ENCODE measurements around the gene GORASP1. TPM values are rescaled to one million over a fixed set of nuclear protein-coding genes. Genes with fewer than 3 reads are reported as not detected.

The GORASP1 gene
- total RNA-seq, result 81.6 TPM
- long read RNA-seq, transcript GORASP1-201 (9 exons, 3,722 nt), result major isoform, 51 of 116 reads
- long read RNA-seq, partial matches to known transcripts, result 15 of 116 reads
- long read RNA-seq, other reads (novel, unspliced or antisense), result 41 of 116 reads

DNA sequence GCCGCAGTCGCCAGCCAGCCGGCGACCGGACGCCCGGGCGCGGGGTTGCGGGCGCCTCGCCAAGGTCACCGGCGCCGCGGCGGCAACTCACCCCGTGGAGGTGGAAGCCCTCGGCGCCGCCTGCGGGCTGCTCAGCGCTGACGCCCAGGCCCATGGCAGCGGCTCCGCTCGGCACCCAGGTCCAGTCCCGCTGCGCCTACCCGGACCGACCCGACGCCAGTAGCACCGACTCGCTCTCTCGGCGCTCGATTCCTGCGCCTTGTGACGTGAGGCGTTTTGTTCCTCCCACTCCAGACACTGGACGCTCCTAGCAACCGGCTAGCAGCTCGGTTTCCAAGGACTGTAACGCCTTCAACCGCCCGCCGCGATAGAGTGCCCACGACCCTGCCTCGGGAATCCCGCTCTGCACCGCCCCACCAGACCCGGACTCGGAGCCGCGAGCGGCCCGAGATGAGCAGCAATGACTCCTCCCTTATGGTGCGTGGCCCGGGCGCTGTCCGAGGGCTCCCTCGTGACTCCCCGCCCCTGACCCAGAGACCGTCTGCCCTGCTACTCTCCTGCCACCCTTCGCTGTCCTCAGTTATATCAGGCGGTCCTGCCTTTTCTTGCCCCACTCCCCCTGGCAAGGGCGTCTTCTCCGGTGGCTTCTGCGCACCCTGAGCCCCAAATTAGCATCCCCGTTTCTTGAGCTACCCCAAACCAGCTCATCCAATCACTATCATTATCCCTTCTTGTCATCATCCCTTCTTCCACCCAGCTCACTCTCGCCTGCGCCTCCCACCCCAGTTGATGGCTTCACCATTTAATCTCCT is at the start of gene GORASP1, which contains the start of gene TTC21A:
Gene GORASP1 (minus strand): TSS at position 240 of the 812 bp plus-strand sequence. CDS start 86 bp downstream, at position 154.
Gene TTC21A (plus strand): TSS at position 293 of the 812 bp plus-strand sequence. CDS start 158 bp downstream, at position 451.
- intact Hi-C loops (cut with DNase I), result no loop called here
- peak within 1 kb of the TSS; percentile 100 for H3K27ac ChIP-seq
- ATAC-seq, result peak; percentile 91 to 95

DNA sequence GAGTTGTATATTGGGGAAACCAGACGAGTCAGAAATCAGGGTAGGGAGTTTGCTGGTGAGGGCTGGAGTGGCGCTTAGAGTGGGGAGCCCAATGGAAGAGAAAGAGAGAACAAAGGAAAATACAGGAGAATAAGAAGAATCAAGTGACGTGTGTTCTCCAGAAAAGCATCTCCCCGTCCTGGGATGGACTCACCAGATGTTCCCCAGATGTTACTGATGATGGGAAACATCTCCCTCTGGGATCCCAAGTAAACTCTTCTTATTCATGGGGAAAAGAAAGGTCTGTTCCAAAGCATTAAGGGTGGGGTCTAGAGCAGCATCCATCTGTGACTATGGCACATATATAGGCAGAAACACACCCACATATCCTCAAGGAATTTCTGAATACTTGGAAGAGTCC is 49.0 kb upstream of the GORASP1 start:
- no peak for DNase-seq
- no peak overlapping the region for H3K27ac ChIP-seq
- no peaks in the 10 kb centered on the region for H3K27me3 ChIP-seq (ENCODE audit: low read depth)

More for the DNA sequence above, at the start of gene GORASP1, which contains the start of gene TTC21A:
- H3K9me3 ChIP-seq, result no peaks in the 10 kb centered on the region
- DNase-seq, result peak; percentile 95
- peak within 1 kb of the TSS; percentile 93 for H3K4me3 ChIP-seq
- no peaks in the 10 kb centered on the region for H3K36me3 ChIP-seq
- H3K4me1 ChIP-seq, result peaks cover 54% of the 10 kb centered on the region
- no peaks in the 10 kb centered on the region for H3K27me3 ChIP-seq (ENCODE audit: low read depth)
- TF ChIP-seq, protein P1, sequence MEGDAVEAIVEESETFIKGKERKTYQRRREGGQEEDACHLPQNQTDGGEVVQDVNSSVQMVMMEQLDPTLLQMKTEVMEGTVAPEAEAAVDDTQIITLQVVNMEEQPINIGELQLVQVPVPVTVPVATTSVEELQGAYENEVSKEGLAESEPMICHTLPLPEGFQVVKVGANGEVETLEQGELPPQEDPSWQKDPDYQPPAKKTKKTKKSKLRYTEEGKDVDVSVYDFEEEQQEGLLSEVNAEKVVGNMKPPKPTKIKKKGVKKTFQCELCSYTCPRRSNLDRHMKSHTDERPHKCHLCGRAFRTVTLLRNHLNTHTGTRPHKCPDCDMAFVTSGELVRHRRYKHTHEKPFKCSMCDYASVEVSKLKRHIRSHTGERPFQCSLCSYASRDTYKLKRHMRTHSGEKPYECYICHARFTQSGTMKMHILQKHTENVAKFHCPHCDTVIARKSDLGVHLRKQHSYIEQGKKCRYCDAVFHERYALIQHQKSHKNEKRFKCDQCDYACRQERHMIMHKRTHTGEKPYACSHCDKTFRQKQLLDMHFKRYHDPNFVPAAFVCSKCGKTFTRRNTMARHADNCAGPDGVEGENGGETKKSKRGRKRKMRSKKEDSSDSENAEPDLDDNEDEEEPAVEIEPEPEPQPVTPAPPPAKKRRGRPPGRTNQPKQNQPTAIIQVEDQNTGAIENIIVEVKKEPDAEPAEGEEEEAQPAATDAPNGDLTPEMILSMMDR (IDR thresholded peaks at IDR 0.05), result no peak

DNA sequence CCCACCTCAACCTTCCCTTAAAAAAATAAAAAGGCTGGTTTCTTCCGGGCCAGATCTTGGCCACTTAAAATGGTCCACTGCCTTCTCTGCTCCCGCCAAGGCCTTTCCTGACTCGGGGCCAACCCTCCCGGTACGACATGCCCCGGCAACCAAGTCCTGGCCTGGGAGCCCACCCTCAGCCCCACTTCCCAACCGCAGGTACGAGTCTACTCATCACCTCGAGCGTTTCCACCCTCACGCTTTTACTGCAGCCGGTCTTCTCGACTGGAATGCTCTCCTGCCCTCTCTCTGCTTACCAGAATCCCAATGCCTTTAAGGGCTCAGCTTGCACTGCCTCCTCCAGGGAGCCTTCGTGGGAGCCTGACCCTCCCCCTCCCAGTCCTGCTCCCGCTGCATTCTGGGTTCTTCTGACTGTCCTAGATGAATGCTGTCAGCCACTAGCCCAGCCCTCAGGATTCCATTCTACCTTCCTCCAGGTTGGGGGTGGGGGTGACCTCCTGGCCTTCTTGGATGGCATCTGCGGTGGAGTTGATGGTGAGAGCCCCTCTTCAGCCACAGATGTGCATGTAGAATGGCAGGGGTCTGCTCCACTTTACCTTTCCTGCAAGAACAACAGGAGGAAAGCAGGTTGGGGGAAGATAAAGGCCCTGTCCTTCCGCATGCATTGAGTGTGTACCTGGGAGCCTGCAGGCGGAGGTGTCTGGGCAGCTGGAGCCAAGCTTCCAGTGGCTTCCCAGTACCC is 47.0 kb upstream of the GORASP1 start:
- ATAC-seq, result no peak
- peak overlapping the region; percentile 99 for H3K27ac ChIP-seq
- H3K36me3 ChIP-seq, result no peaks in the 10 kb centered on the region
- H3K9me3 ChIP-seq, result no peaks in the 10 kb centered on the region
- TF ChIP-seq, protein P1 (IDR thresholded peaks at IDR 0.05), result no peak
- peaks cover 39% of the 10 kb centered on the region for H3K4me1 ChIP-seq
- no peak for DNase-seq
- no peaks in the 10 kb centered on the region for H3K27me3 ChIP-seq (ENCODE audit: low read depth)
- intact Hi-C loops (cut with DNase I), result no loop called here
- peak overlapping the region; percentile 86 for H3K4me3 ChIP-seq

More for the DNA sequence above, 49.0 kb upstream of the GORASP1 start:
- intact Hi-C loops (cut with DNase I), result no loop called here
- Histone ChIP-seq H3K4me1 (peaks cover 20% of the 10 kb centered on the region), H3K9me3 (no peaks in the 10 kb centered on the region), H3K36me3 (no peaks in the 10 kb centered on the region), H3K4me3 (no peak overlapping the region)
- ATAC-seq, result no peak
- TF ChIP-seq, protein P1 (IDR thresholded peaks at IDR 0.05), result no peak

DNA sequence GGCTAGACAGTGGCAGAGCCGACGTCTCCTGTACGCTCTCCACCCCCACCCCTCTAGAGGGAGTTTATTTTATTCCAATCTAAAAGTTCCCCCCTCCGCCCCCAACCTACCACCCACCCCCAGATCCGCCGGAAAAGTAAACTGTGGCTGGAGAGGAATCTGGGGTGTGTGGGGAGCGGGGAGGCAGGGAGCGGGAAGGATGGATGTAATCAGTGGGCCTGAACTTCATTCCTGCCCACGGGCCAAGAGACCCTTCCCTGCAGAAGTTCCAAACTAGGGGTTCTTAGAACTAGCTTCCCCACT is 46.5 kb upstream of the GORASP1 start:
- ATAC-seq, result no peak
- Histone ChIP-seq H3K36me3 (no peaks in the 10 kb centered on the region), H3K4me1 (peaks cover 45% of the 10 kb centered on the region), H3K4me3 (peak overlapping the region; percentile 86), H3K9me3 (no peaks in the 10 kb centered on the region), H3K27me3 (ENCODE audit: low read depth) (no peaks in the 10 kb centered on the region), H3K27ac (peak overlapping the region; percentile 99)
- intact Hi-C loops (cut with DNase I), result no loop called here
- TF ChIP-seq, protein P1 (IDR thresholded peaks at IDR 0.05), result no peak
- no peak for DNase-seq

DNA sequence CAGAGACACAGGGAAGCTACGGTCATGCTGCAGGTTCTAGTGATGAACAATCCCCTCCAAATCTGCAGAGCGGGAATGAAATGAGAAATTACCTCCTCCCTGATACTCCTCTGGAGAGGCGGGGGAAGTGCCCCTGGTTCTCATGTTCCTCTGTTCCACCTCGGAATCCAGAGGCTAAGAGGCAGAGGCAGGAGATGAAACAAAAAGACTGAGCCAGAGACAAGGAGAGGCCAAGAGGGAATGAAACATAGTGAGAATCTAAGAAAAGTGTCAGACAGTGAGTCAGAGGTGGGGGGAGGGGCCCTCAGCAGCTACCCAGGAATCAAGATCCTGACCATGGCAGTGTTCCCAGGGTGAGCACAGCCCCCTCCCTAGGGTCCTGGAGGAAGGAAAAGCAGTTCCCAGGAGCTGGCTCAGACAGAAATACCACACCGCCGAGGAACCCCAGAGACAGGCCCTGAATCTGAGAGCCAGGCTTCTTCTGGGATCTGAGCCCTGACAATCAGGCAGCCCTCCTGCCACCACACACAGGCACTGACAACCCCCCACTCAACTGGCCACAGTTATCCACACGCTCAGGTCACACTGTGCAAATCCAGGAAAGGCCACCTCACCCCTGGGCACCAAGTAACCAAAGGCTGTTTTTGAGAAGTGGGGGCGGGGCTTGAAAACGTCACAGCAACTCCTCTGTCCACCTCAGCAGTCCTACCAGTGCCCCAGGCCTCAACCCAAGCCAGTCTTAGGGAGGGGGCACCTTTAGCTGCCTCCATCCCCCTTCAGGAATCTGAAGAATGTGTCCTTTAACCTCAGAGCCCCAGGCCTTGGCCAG is 43.6 kb upstream of the GORASP1 start:
- no peaks in the 10 kb centered on the region for H3K9me3 ChIP-seq
- H3K4me1 ChIP-seq, result peaks cover 74% of the 10 kb centered on the region
- peak overlapping the region; percentile 86 for H3K4me3 ChIP-seq
- H3K27me3 ChIP-seq (ENCODE audit: low read depth), result no peaks in the 10 kb centered on the region
- peak overlapping the region; percentile 99 for H3K27ac ChIP-seq
- ATAC-seq (peak; percentile 24 to 27), DNase-seq (peak; percentile 85)
- TF ChIP-seq, protein P1 (IDR thresholded peaks at IDR 0.05), result no peak
- intact Hi-C loops (cut with DNase I), result no loop called here
- H3K36me3 ChIP-seq, result peaks cover 7% of the 10 kb centered on the region

All from lower lobe of right lung (tissue), 2 donors.